ENCODE results near the gene LRCH1.

The LRCH1 gene

GRCh38 chr13:46641274-46642081 is 88.5 kb downstream of the LRCH1 start:
- no peak for TF ChIP-seq CTCF (IDR thresholded peaks at IDR 0.05; ENCODE audit: insufficient read depth, missing control alignments)
- DNase-seq (ENCODE audit: insufficient read length, low spot score) (no peak), FAIRE-seq (peak; percentile 16)

- FAIRE-seq, result no peak
- no peak for TF ChIP-seq CTCF (IDR thresholded peaks at IDR 0.05; ENCODE audit: insufficient read depth, missing control alignments)
- no peak for DNase-seq (ENCODE audit: insufficient read length, low spot score)
Observed at GRCh38 chr13:46642254-46642653, 89.3 kb downstream of the LRCH1 start.

- no peak for TF ChIP-seq CTCF (IDR thresholded peaks at IDR 0.05; ENCODE audit: insufficient read depth, missing control alignments)
- FAIRE-seq (peak; percentile 93), DNase-seq (ENCODE audit: insufficient read length, low spot score) (no peak)
Observed at GRCh38 chr13:46643165-46643777, 90.3 kb downstream of the LRCH1 start.

GRCh38 chr13:46644816-46645215 is 91.8 kb downstream of the LRCH1 start:
- no peak for TF ChIP-seq CTCF (IDR thresholded peaks at IDR 0.05; ENCODE audit: insufficient read depth, missing control alignments)
- DNase-seq (ENCODE audit: insufficient read length, low spot score) (no peak), FAIRE-seq (no peak)

GRCh38 chr13:46647512-46648065 is 94.6 kb downstream of the LRCH1 start:
- FAIRE-seq (no peak), DNase-seq (ENCODE audit: insufficient read length, low spot score) (no peak)
- no peak for TF ChIP-seq CTCF (IDR thresholded peaks at IDR 0.05; ENCODE audit: insufficient read depth, missing control alignments)

GRCh38 chr13:46648166-46648607 is 95.2 kb downstream of the LRCH1 start:
- no peak for TF ChIP-seq CTCF (IDR thresholded peaks at IDR 0.05; ENCODE audit: insufficient read depth, missing control alignments)
- DNase-seq (ENCODE audit: insufficient read length, low spot score), result no peak
- FAIRE-seq, result no peak

- DNase-seq (ENCODE audit: insufficient read length, low spot score), result no peak
- FAIRE-seq, result no peak
- no peak for TF ChIP-seq CTCF (IDR thresholded peaks at IDR 0.05; ENCODE audit: insufficient read depth, missing control alignments)
Observed at GRCh38 chr13:46649816-46650215, 96.8 kb downstream of the LRCH1 start.
